ENCODE data around the gene MAN2B2. TPM values are rescaled to one million over a fixed set of nuclear protein-coding genes. Genes with fewer than 3 reads are reported as not detected.

The MAN2B2 gene
- total RNA-seq, 2 experiments from 2014 or later = 13.7 to 19.4 TPM

DNA sequence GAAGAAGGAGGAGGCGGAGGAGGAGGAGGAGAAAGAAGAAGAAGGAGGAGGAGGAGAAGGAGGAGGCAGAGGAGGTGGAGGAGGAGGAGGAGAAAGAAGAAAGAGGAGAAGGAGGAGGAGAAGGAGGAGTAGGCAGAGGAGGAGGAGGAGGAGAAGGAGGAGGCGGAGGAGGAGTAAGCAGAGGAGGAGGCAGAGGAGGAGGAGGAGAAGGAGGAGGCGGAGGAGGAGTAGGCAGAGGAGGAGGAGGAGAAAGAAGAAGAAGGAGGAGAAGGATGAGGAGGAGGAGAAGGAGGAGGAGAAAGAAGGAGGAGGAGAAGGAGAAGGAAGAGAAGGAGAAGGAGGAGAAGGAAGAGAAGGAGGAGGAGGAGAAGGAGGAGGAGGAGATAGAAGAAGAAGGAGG is 85.4 kb downstream of the MAN2B2 start:
- intact Hi-C loops (cut with micrococcal nuclease; ENCODE audit: unreplicated experiment) = no loop called here
- POLR2A ChIA-PET = no interaction called here

DNA sequence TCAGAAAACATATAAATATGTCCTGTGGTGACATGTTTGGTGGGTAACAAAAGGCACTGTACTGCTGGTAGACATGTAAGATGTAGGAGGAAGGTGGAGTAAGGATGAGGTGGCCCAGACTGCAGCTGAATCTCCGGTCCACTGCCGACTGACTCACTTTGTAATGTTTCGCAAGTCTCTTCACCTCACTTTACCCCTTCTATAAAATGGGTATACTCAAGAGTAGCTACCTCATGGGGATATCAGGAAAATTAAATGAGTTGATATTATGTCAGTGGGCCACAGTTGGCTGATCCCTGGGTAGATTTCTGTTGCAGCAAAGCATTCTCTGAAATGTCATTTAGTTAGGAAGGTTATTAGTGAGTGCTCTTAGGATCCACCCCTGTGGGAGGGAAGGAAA is 87.6 kb downstream of the MAN2B2 start:
- CTCF ChIA-PET (ENCODE audit: unreplicated experiment) = interaction anchor here (1.6 kb wide), 1 partner anchor 12 kb away, joined by 3 read pairs; no protein-coding TSS in a partner anchor
- POLR2A ChIA-PET = interaction anchor here (0.7 to 1.8 kb wide), 3 partner anchors 10 to 20 kb away, joined by 3 to 7 read pairs (median 5); no protein-coding TSS in a partner anchor
- Histone ChIP-seq H3K9me2 (ENCODE audit: insufficient read depth, low read length) (no peaks in the 10 kb centered on the region), H3K9me3 (ENCODE audit: low read length) (no peaks in the 10 kb centered on the region), H3K4me3 (ENCODE audit: low read depth, low read length, poor library complexity, severe bottlenecking) (no peak overlapping the region), H4K20me1 (ENCODE audit: insufficient read depth, low read length) (no peaks in the 10 kb centered on the region), H2AFZ (ENCODE audit: low read length) (no peak overlapping the region), H3K36me3 (ENCODE audit: insufficient read depth, low read length) (no peaks in the 10 kb centered on the region), H3K4me2 (ENCODE audit: low read length) (no peak overlapping the region), H3K79me2 (ENCODE audit: insufficient read depth, low read depth, low read length) (no peaks in the 10 kb centered on the region), H3K27ac (ENCODE audit: low read depth, low read length, poor library complexity, severe bottlenecking) (no peak overlapping the region), H3K4me1 (ENCODE audit: insufficient read depth, low read length, poor library complexity, severe bottlenecking) (no peaks in the 10 kb centered on the region)
- BruUV-seq (replicated peaks) = no TSS peak
- DNase-seq (ENCODE audit: low spot score) = no peak
- no peak for TF ChIP-seq EZH2phosphoT487 (IDR thresholded peaks at IDR 0.05; ENCODE audit: borderline replicate concordance, low read depth, low read length)
- TF ChIP-seq, protein P1, sequence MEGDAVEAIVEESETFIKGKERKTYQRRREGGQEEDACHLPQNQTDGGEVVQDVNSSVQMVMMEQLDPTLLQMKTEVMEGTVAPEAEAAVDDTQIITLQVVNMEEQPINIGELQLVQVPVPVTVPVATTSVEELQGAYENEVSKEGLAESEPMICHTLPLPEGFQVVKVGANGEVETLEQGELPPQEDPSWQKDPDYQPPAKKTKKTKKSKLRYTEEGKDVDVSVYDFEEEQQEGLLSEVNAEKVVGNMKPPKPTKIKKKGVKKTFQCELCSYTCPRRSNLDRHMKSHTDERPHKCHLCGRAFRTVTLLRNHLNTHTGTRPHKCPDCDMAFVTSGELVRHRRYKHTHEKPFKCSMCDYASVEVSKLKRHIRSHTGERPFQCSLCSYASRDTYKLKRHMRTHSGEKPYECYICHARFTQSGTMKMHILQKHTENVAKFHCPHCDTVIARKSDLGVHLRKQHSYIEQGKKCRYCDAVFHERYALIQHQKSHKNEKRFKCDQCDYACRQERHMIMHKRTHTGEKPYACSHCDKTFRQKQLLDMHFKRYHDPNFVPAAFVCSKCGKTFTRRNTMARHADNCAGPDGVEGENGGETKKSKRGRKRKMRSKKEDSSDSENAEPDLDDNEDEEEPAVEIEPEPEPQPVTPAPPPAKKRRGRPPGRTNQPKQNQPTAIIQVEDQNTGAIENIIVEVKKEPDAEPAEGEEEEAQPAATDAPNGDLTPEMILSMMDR (conservative IDR thresholded peaks at IDR 0.05; ENCODE audit: low read length) = no peak
- intact Hi-C loops (cut with micrococcal nuclease; ENCODE audit: unreplicated experiment) = no loop called here

More for the DNA sequence above, 85.4 kb downstream of the MAN2B2 start:
- BruUV-seq (replicated peaks) = no TSS peak
- CTCF ChIA-PET (ENCODE audit: unreplicated experiment) = no interaction called here
- no peak for DNase-seq (ENCODE audit: low spot score)
- TF ChIP-seq, protein P1 (conservative IDR thresholded peaks at IDR 0.05; ENCODE audit: low read length) = no peak
- no peak for TF ChIP-seq EZH2phosphoT487 (IDR thresholded peaks at IDR 0.05; ENCODE audit: borderline replicate concordance, low read depth, low read length)
- no peaks in the 10 kb centered on the region for H3K79me2 ChIP-seq (ENCODE audit: insufficient read depth, low read depth, low read length)
- no peak overlapping the region for H3K4me2 ChIP-seq (ENCODE audit: low read length)
- H4K20me1 ChIP-seq (ENCODE audit: insufficient read depth, low read length) = no peaks in the 10 kb centered on the region
- H3K4me1 ChIP-seq (ENCODE audit: insufficient read depth, low read length, poor library complexity, severe bottlenecking) = no peaks in the 10 kb centered on the region
- no peak overlapping the region for H2AFZ ChIP-seq (ENCODE audit: low read length)
- no peak overlapping the region for H3K27ac ChIP-seq (ENCODE audit: low read depth, low read length, poor library complexity, severe bottlenecking)
- no peaks in the 10 kb centered on the region for H3K9me3 ChIP-seq (ENCODE audit: low read length)
- H3K36me3 ChIP-seq (ENCODE audit: insufficient read depth, low read length) = no peaks in the 10 kb centered on the region
- H3K9me2 ChIP-seq (ENCODE audit: insufficient read depth, low read length) = no peaks in the 10 kb centered on the region
- no peak overlapping the region for H3K4me3 ChIP-seq (ENCODE audit: low read depth, low read length, poor library complexity, severe bottlenecking)

DNA sequence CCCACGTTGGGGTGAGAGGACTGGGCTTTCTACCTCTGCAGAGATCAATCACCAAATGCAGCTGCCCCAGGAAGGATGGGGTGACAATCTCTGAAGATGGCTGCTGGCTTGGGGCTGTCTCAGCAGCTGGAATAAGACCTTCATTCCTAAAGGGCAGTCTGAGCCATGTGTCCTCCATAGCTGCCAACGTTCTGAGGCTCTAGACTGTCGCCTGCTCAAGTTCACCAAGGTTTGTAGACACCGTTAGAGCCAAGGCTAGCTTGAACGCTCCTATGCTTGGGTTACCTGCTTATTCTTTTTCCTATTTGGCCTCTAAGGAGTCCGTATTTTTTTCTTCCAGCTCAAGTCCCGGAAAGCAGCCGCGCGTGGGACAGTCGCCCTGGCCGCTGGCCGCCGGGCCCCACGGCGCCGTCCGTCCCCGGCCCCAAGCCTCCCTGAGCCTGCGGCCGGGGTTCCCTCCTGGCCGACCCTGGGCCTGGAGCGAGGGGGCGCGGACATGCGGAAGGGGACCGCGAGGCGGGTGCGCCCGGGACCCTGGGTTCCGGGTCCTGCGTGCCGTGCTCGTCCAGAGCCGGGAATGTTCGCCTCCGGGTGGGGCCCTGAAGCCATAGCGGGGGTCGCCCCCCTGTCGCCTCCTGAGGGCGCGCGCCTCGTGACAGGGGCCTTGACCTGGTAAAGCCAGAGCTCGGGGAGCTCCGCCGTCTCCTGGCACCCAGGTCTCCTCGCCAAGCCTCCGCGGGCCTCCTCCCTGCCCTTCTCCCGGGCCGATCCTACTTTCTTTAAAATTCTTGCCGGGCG is 88.8 kb downstream of the MAN2B2 start:
- H3K4me1 ChIP-seq (ENCODE audit: insufficient read depth, low read length, poor library complexity, severe bottlenecking) = no peaks in the 10 kb centered on the region
- H2AFZ ChIP-seq (ENCODE audit: low read length) = no peak overlapping the region
- H3K79me2 ChIP-seq (ENCODE audit: insufficient read depth, low read depth, low read length) = no peaks in the 10 kb centered on the region
- H3K9me3 ChIP-seq (ENCODE audit: low read length) = no peaks in the 10 kb centered on the region
- no peak overlapping the region for H3K27ac ChIP-seq (ENCODE audit: low read depth, low read length, poor library complexity, severe bottlenecking)
- POLR2A ChIA-PET = interaction anchor here (0.5 to 1.8 kb wide), 4 partner anchors 9 to 747 kb away, joined by 3 to 7 read pairs (median 4); no protein-coding TSS in a partner anchor
- H3K4me2 ChIP-seq (ENCODE audit: low read length) = no peak overlapping the region
- H4K20me1 ChIP-seq (ENCODE audit: insufficient read depth, low read length) = no peaks in the 10 kb centered on the region
- DNase-seq (ENCODE audit: low spot score) = no peak
- no peak for TF ChIP-seq EZH2phosphoT487 (IDR thresholded peaks at IDR 0.05; ENCODE audit: borderline replicate concordance, low read depth, low read length)
- TF ChIP-seq, protein P1 (conservative IDR thresholded peaks at IDR 0.05; ENCODE audit: low read length) = no peak
- no peaks in the 10 kb centered on the region for H3K9me2 ChIP-seq (ENCODE audit: insufficient read depth, low read length)
- BruUV-seq (replicated peaks) = no TSS peak
- CTCF ChIA-PET (ENCODE audit: unreplicated experiment) = interaction anchor here (1.6 kb wide), 1 partner anchor 11 kb away, joined by 3 read pairs; no protein-coding TSS in a partner anchor
- H3K4me3 ChIP-seq (ENCODE audit: low read depth, low read length, poor library complexity, severe bottlenecking) = no peak overlapping the region
- intact Hi-C loops (cut with micrococcal nuclease; ENCODE audit: unreplicated experiment) = no loop called here
- H3K36me3 ChIP-seq (ENCODE audit: insufficient read depth, low read length) = no peaks in the 10 kb centered on the region
